Posterior vena cava (tissue), 2 donors: ENCODE measurements around the gene OS9. TPM values are rescaled to one million over a fixed set of nuclear protein-coding genes. Genes with fewer than 3 reads are reported as not detected.

Experiments
- DNase-seq: peaks from one replicate; pipeline ENCODE4 v3.0.0-alpha.2; 2020; ENCODE audit warnings: low spot score
- intact Hi-C, 2 donors: fragments of 100-400 bp; cut with DNase I; formaldehyde crosslinking; loops; one replicate each; pipeline versions ENCODE4 v1.14.1 to v1.14.2; 2022 to 2023
- total RNA-seq, 2 donors: library from RNA; stranded (reverse); fragmentation: NEBNext Ultra II Directional; extraction: Animal tissue kit (Norgen Biotek cat#: 25700); gene quantifications; one replicate each; pipeline ENCODE4 v1.2.1, GENCODE V29; 2021
- donor health status: DM: yes; HTN: yes; CAD: no.
- donor health status: DM: yes; HTN: yes; CAD: no.

Gene OS9
- total RNA-seq, 2 donors from 2014 or later, result 186 to 279 TPM

- peak; percentile 99 for DNase-seq
- intact Hi-C loops, result no loop called here
Observed at GRCh38 chr12:57744777-57745484, 51.0 kb downstream of the OS9 start, which contains the start of gene TSPAN31. TSS of gene TSPAN31 (plus strand) at chr12:57745039. CDS start at chr12:57745155, 116 bp downstream.

DNA sequence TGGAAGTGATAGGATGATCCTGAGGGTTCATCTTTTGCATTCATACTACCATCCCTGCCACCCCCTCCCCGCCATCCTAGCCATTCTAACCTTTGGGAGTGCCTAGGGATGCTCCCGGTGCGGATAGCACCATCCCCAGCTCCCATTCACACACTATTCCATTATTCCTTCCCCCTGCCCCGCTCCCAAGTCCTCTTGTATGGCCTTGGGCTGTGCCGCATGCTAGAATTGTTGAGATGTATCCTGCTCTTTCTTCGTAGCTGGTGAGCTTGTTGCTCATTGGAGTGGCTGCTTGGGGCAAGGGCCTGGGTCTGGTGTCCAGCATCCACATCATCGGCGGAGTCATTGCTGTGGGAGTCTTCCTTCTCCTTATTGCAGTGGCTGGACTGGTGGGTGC lies 51.6 kb downstream of the OS9 start:
- DNase-seq, result peak; percentile 40
- intact Hi-C loops, result no loop called here

DNA sequence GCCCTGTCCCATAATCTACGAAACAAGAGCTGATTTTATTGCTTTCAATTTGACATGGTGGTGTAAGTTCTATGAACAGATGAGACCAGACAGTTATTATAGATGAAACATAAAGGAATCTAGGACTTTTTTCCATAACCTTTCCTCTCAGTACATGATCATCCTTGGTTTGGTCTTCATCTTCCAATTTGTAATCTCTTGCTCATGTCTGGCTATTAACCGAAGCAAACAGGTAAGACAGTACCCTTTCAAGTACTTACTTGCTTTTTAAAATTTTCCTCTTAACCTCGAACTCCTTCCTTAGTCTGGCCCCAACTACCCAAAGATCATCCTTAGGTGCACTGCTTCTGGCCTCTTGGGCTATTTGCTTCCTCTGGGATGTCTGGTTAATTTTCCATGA lies 52.1 kb downstream of the OS9 start:
- no peak for DNase-seq
- intact Hi-C loops, result no loop called here

DNA sequence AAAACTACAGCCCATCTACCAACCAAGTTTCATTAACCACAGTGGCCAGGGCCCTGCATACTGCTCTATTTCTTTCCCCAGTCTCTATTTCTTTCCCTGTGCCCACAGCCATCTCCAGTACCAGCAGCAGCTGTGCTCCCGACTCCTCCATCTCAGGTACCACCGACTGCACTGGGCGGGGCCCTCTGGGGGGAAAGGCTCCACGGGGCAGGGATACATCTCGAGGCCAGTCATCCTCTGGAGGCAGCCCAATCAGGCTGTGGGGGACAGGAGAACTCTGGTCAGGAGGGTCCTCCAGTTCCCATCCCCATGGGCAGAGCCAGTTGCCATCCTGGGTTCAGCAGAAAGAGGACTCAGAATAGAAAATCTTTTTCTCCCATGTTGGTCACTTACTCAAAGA lies 55.1 kb downstream of the OS9 start:
- no peak for DNase-seq
- intact Hi-C loops, result no loop called here

- DNase-seq, result no peak
- intact Hi-C loops, result no loop called here
Observed at GRCh38 chr12:57750561-57751431, 56.9 kb downstream of the OS9 start.

- intact Hi-C loops, result no loop called here
- DNase-seq, result no peak
Observed at GRCh38 chr12:57751432-57751787, 57.5 kb downstream of the OS9 start.

- intact Hi-C loops, result no loop called here
- peak; percentile 100 for DNase-seq
Observed at GRCh38 chr12:57751788-57752667, 58.1 kb downstream of the OS9 start, which contains the start of gene CDK4. TSS of gene CDK4 (minus strand) at chr12:57752310. CDS start at chr12:57751717, 593 bp downstream.

DNA sequence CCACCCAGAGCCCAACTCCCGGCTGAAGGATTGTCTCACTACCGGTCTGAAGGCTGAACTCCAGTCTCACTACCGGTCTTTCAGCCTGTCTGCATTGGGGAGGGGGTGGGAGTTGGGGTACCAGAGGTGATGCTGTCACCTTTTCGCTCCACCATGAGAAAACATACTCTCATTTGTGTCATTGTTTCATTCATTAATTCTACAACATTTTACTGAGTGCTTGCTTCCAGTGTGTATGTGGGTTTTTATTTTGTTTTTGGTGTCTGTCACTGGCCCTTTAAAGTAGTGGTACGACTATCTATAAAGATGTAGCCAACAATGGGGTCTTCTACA lies 58.7 kb downstream of the OS9 start:
- intact Hi-C loops, result no loop called here
- DNase-seq, result no peak

- intact Hi-C loops, result loop anchor here in 1 of 2 donors (1.0 kb wide), 1 partner anchor 142 kb away; no protein-coding TSS in a partner anchor
- no peak for DNase-seq
Observed at GRCh38 chr12:57753756-57754337, 59.9 kb downstream of the OS9 start.

DNA sequence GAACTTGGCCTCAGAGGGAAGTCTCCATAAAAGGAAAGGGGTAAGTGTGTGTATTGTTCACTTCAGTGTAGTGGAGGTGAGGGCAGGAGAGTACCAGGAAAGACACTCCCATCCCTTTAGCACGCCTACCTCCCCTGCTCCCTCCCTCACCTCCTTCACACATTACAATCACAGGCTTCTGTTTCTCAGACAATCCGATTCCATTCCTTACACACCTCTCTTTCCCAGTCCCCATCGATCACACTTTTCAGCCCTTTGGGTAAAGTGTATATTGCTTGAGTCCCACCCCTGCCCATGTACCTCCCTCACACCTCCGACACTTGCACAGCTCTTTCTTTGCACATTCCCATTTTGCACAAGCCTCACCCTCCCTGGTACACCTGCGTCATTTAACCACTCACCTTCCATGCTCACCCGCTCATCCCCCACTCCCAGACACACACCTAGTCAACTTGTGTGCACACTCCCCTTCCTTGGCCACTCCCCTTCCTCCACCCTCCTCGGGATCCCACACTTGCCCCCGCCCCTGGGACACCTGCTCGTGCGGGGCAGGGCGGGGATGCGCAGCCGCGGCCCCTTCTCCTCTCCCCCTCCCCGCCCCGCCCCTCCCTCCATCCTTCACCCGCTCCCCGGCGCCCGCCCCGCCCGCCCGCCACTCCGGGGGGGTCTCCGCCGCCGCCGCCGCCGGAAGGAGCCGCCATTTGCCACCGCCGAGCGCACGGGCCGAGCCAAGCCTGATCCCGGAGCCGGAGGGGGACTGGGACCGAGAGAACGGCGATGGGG lies 60.7 kb downstream of the OS9 start, which contains the start of gene MARCHF9:
Gene MARCHF9, plus strand, starts transcription at position 693 of the 783 bp plus-strand sequence. CDS start 426 bp downstream, outside the sequence.
- intact Hi-C loops, result loop anchor here in 1 of 2 donors (1.0 kb wide), 1 partner anchor 142 kb away; no protein-coding TSS in a partner anchor

DNA sequence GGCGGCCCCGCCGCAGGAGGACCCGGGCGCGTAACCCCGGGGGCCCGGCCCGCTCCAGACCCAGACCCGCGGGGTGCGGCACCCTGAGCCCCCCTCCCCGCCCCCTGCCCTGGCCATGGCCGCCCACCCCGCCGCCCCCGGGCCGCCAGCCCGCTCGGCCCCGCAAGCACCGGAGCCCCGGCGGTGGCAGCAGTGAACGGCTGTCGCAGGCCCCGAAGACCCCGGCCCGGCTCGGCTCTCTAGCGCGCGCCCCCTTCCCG lies 61.2 kb downstream of the OS9 start:
- DNase-seq, result no peak
- intact Hi-C loops, result no loop called here

More for the DNA sequence above, 60.7 kb downstream of the OS9 start, which contains the start of gene MARCHF9:
- no peak for DNase-seq

DNA sequence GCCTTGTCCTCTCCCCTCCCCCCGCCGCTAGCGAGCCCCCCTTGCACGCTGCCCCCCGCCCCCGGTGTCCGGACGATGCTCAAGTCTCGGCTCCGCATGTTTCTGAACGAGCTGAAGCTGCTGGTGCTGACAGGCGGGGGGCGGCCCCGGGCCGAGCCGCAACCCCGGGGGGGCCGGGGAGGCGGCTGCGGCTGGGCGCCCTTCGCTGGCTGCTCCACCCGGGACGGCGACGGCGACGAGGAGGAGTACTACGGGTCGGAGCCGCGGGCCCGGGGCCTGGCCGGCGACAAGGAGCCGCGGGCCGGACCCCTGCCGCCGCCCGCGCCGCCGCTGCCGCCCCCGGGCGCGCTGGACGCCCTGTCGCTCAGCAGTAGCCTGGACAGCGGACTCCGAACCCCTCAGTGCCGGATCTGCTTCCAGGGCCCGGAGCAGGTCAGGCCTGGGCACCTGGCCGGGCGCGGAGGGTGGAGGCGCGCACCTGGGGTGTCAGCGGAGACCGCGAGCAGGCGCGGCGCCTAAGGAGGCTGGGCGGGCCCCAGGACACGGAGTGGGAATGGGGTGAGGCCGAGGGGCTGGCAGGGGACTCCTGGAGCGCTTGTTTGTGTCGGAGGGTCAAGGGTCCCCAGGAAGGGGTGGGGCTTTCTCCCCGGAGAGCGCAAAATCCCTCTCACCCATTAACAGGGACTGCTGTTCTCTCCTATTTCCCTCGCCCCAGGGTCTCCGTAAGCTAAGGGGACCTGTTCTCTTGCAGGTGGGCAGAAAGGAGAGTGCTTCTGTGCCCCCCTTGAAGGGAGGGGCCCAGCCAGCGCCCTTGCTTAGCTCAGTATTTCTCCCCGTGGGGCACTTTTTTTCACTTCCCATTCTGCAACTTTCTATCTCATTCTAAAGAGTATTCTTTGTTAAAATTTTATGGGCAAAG lies 61.8 kb downstream of the OS9 start:
- intact Hi-C loops, result no loop called here
- no peak for DNase-seq

DNA sequence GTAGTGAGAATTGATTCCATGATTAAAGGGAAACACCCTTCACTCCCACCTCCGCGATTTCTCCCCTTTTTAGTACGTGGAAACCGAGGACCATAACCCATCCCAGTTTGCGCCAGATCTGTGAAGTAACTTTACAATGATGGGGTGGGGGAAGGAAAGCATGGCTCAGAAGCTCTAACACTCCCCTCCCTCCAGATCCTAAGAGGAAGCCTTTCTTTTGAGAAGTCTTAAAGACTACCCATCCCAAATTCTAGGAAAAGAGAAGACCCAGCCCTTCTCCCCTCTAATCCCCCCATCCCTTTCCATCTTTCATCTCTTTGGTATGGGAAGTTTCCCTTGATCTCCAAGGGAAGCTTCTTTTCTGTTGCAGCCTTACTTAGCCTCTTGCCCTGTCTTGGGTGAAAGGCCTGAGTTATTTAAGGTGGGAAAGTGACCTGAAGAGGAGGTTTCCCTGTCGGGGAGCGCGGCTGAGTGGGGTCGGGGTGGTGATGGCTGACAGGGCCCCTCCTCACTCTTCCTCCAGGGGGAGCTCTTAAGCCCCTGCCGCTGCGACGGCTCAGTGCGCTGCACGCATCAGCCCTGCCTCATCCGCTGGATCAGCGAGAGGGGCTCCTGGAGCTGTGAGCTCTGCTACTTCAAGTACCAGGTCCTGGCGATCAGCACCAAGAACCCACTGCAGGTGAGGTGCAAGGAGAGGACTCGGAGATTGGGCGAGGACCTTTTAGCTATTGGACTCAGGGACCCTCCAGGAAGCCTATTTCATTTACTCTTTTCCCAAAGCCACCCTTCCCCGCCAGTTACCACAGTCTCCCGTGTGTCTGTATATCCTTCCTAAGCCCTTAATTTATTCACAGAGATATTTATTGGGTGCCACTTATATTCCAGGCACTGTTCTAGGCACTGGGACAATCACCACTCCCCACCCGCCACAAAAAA lies 62.7 kb downstream of the OS9 start:
- intact Hi-C loops, result no loop called here
- DNase-seq, result no peak

GRCh38 chr12:57757771-57758170 lies 63.8 kb downstream of the OS9 start:
- intact Hi-C loops, result no loop called here
- no peak for DNase-seq

DNA sequence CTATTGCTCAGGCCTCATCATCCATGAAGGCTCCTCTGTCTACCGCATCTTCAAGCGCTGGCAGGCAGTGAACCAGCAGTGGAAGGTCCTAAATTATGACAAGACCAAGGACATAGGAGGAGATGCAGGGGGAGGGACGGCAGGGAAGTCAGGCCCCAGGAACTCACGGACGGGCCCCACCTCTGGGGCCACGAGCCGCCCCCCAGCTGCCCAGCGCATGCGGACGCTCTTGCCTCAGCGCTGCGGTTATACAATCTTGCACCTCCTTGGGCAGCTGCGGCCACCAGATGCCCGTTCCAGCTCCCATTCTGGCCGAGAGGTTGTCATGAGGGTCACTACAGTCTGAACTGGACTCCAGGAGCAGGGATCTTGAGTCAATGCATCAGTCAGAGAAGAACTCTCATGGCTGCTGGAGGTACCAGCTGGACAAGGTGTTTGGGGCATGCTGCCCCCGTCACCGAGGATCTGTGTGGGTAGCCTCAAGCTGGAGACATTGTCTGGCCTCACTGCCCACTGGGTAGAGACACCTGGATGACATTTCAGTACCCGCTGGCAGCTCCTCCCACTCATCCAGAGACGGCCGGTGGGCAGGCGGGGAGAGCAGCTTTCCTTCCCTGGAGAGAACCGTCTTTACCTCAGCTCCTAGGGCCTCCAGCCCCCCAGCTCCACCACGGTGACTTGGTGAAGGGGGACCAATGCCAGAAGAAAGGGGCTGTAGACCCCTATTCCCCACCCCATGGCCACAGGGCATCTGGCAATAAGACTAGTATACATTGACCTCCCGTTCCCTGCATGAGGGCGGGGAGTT lies 64.8 kb downstream of the OS9 start:
- DNase-seq, result no peak
- intact Hi-C loops, result no loop called here
